CD4-positive, alpha-beta T cell treated with Interleukin-6 for 4 hours (primary cell): Measurements from ENCODE around the gene EDEM2.
"Not testable (repeated sequence)": the region's sequence is repeated elsewhere in the genome, so short reads cannot be mapped to it uniquely, and the experiment has no call there.

Source experiments
- DNase-seq: peaks from one replicate; pipeline ENCODE4 v3.0.0-alpha.2; 2020; ENCODE audit warnings: mixed read lengths

The EDEM2 gene

GRCh38 chr20:35146920-35147574 is at the start of gene EDEM2:
Gene EDEM2, minus strand, starts transcription at chr20:35147336. Its CDS starts 78 bp downstream, at chr20:35147258.
- peak; percentile 96 for DNase-seq

- DNase-seq, result no peak
Measured at GRCh38 chr20:35196313-35196712, 49.2 kb upstream of the EDEM2 start.

GRCh38 chr20:35193031-35193791 is 46.1 kb upstream of the EDEM2 start:
- DNase-seq, result not testable (repeated sequence)

- DNase-seq, result no peak
Measured at GRCh38 chr20:35192118-35192872, 45.2 kb upstream of the EDEM2 start.

GRCh38 chr20:35191419-35192117 is 44.4 kb upstream of the EDEM2 start:
- no peak for DNase-seq

GRCh38 chr20:35190556-35190955 is 43.4 kb upstream of the EDEM2 start:
- DNase-seq, result no peak

- not testable (repeated sequence) for DNase-seq
Measured at GRCh38 chr20:35189223-35189622, 42.1 kb upstream of the EDEM2 start.

- DNase-seq, result no peak
Measured at GRCh38 chr20:35187584-35188190, 40.6 kb upstream of the EDEM2 start.

- DNase-seq, result not testable (repeated sequence)
Measured at GRCh38 chr20:35186691-35187289, 39.7 kb upstream of the EDEM2 start.

GRCh38 chr20:35181731-35182130 is 34.6 kb upstream of the EDEM2 start:
- no peak for DNase-seq

GRCh38 chr20:35180266-35180665 is 33.1 kb upstream of the EDEM2 start:
- DNase-seq, result no peak

GRCh38 chr20:35179292-35180212 is 32.4 kb upstream of the EDEM2 start:
- no peak for DNase-seq

- DNase-seq, result no peak
Measured at GRCh38 chr20:35176132-35176531, 29.0 kb upstream of the EDEM2 start.

GRCh38 chr20:35174458-35175216 is 27.5 kb upstream of the EDEM2 start:
- no peak for DNase-seq

GRCh38 chr20:35173576-35174192 is 26.5 kb upstream of the EDEM2 start:
- no peak for DNase-seq

GRCh38 chr20:35172434-35172806 is 25.3 kb upstream of the EDEM2 start:
- DNase-seq, result no peak

GRCh38 chr20:35171753-35172433 is 24.8 kb upstream of the EDEM2 start, which contains the start of gene PROCR:
Gene PROCR, plus strand, starts transcription at chr20:35172072. Its CDS starts 83 bp downstream, at chr20:35172155.
- DNase-seq, result peak; percentile 14

GRCh38 chr20:35171438-35171752 is 24.3 kb upstream of the EDEM2 start:
- no peak for DNase-seq
